DMS79 treated with DMSO at 0.1 percent for 48 hours (cell line): Measurements from ENCODE around the gene NAA30.
"Not testable (repeated sequence)": the region's sequence is repeated elsewhere in the genome, so short reads cannot be mapped to it uniquely, and the experiment has no call there.

Source experiments
- DNase-seq: peaks from one replicate; lab custom pipeline; 2025; lab: John Stamatoyannopoulos, UW

NAA30 gene

GRCh38 chr14:57390037-57390805, at the start of gene NAA30:
NAA30 (plus strand) TSS chr14:57390586; CDS start chr14:57390958, 372 bp downstream.
- DNase-seq = peak; percentile 97

- not testable (repeated sequence) for DNase-seq
Measured at GRCh38 chr14:57343545-57344297, 46.7 kb upstream of the NAA30 start.

GRCh38 chr14:57345106-57345505, 45.3 kb upstream of the NAA30 start:
- DNase-seq = no peak

GRCh38 chr14:57346741-57347140, 43.6 kb upstream of the NAA30 start:
- no peak for DNase-seq

- DNase-seq = no peak
Measured at GRCh38 chr14:57352396-57353170, 37.8 kb upstream of the NAA30 start.

GRCh38 chr14:57355081-57355800, 35.1 kb upstream of the NAA30 start:
- no peak for DNase-seq

GRCh38 chr14:57362361-57362760, 28.0 kb upstream of the NAA30 start:
- DNase-seq = no peak

- no peak for DNase-seq
Measured at GRCh38 chr14:57364659-57365450, 25.5 kb upstream of the NAA30 start.

- not testable (repeated sequence) for DNase-seq
Measured at GRCh38 chr14:57370187-57370586, 20.2 kb upstream of the NAA30 start.

- no peak for DNase-seq
Measured at GRCh38 chr14:57371013-57371412, 19.4 kb upstream of the NAA30 start.

- no peak for DNase-seq
Measured at GRCh38 chr14:57375156-57375555, 15.2 kb upstream of the NAA30 start.

GRCh38 chr14:57378661-57379060, 11.7 kb upstream of the NAA30 start:
- DNase-seq = no peak

GRCh38 chr14:57380935-57381334, 9.5 kb upstream of the NAA30 start:
- DNase-seq = no peak

- DNase-seq = no peak
Measured at GRCh38 chr14:57382283-57382682, 8.1 kb upstream of the NAA30 start.

- no peak for DNase-seq
Measured at GRCh38 chr14:57383125-57383745, 7.2 kb upstream of the NAA30 start.

- DNase-seq = no peak
Measured at GRCh38 chr14:57388067-57388466, 2.3 kb upstream of the NAA30 start.

- DNase-seq = no peak
Measured at GRCh38 chr14:57389646-57390036, 745 bp upstream of the NAA30 start.

GRCh38 chr14:57390806-57391516, 575 bp downstream of the NAA30 start:
- peak; percentile 29 for DNase-seq

- DNase-seq = peak; percentile 49
Measured at GRCh38 chr14:57391517-57392195, 1.3 kb downstream of the NAA30 start.
